HEK293 (cell line): ENCODE data around the gene MRLN.

Experiments
- CTCF ChIA-PET: fragments of 350-600 bp; formaldehyde crosslinking; extraction: SDS; loops from one replicate; lab custom pipeline; 2021; ENCODE audit warnings: antibody characterized with exemption; lab: Yijun Ruan, JAX
- POLR2A ChIA-PET: fragments of 300-600 bp; formaldehyde crosslinking; extraction: SDS; loops from one replicate; lab custom pipeline; 2020; ENCODE audit warnings: antibody characterized with exemption, inconsistent platforms; lab: Yijun Ruan, JAX
- H3K27ac ChIP-seq: fragments of 200-500 bp; sonication (Bioruptor generic); 2 replicates; pipeline ENCODE4 v1.5.1; 2014; ENCODE audit warnings: low read depth, low read length, control low read depth, inconsistent platforms; ENCODE audit errors: extremely low read depth
- H3K36me3 ChIP-seq, 2 experiments: fragments of 200-500 bp in 1 of 2; sonication (Bioruptor generic) in 1 of 2; 1 replicate in 1 of 2; 2 replicates in 1 of 2; pipeline ENCODE4 v1.5.1; 2014 to 2017; ENCODE audit warnings: inconsistent platforms in 2 of 2, low read length in 2 of 2; ENCODE audit not compliant: control insufficient read depth in 2 of 2, insufficient read depth in 1 of 2
- H3K4me1 ChIP-seq: fragments of 200-500 bp; sonication (Bioruptor generic); 2 replicates; pipeline ENCODE4 v1.5.1; 2014; ENCODE audit warnings: mild to moderate bottlenecking, low read length, inconsistent platforms; ENCODE audit not compliant: control insufficient read depth, insufficient read depth
- H3K4me3 ChIP-seq: 2 replicates; pipeline ENCODE4 v1.5.1; 2011; ENCODE audit warnings: low read depth, mild to moderate bottlenecking, control low read depth, low read length, moderate library complexity
- H3K9me3 ChIP-seq: fragments of 200-500 bp; sonication (Bioruptor generic); 2 replicates; pipeline ENCODE4 v1.5.1; 2014; ENCODE audit warnings: low read depth, low read length, inconsistent platforms; ENCODE audit not compliant: control insufficient read depth, insufficient read depth
- BCL11A ChIP-seq: fragments of 450-650 bp; formaldehyde crosslinking; IDR thresholded peaks from 2 replicates; pipeline ENCODE4 v1.5.1; 2016; ENCODE audit warnings: low read depth, missing biosample characterization, missing genetic modification characterization
- GLI2 ChIP-seq: fragments of 450-650 bp; formaldehyde crosslinking; IDR thresholded peaks from 2 replicates; pipeline ENCODE4; 2017; ENCODE audit warnings: missing biosample characterization, missing genetic modification characterization, low read depth, borderline replicate concordance
- HOXC10 ChIP-seq: sonication (generic); formaldehyde crosslinking; IDR thresholded peaks from 2 replicates; pipeline ENCODE4 v1.8.1; 2023; ENCODE audit warnings: mild to moderate bottlenecking, missing genetic modification reagents
- KLF9 ChIP-seq: fragments of 450-650 bp; formaldehyde crosslinking; IDR thresholded peaks from 2 replicates; pipeline ENCODE4 v1.5.1; 2016; ENCODE audit warnings: missing biosample characterization, missing genetic modification characterization, low read depth
- REPIN1 ChIP-seq: fragments of 450-650 bp; formaldehyde crosslinking; IDR thresholded peaks from 2 replicates; pipeline ENCODE4 v1.5.1; 2017; ENCODE audit warnings: missing biosample characterization, missing genetic modification characterization, low read depth
- SP7 ChIP-seq: fragments of 450-650 bp; formaldehyde crosslinking; IDR thresholded peaks from 2 replicates; pipeline ENCODE4 v1.5.1; 2016; ENCODE audit warnings: missing biosample characterization, missing genetic modification characterization
- ZNF16 ChIP-seq: fragments of 450-650 bp; formaldehyde crosslinking; IDR thresholded peaks from 2 replicates; pipeline ENCODE4 v1.5.1; 2016; ENCODE audit warnings: low read depth, missing biosample characterization, missing genetic modification characterization
- ZNF175 ChIP-seq: fragments of 450-650 bp; formaldehyde crosslinking; IDR thresholded peaks from 2 replicates; pipeline ENCODE4 v1.5.1; 2016; ENCODE audit warnings: missing biosample characterization, missing genetic modification characterization
- ZNF202 ChIP-seq: fragments of 450-650 bp; formaldehyde crosslinking; IDR thresholded peaks from 2 replicates; pipeline ENCODE4 v1.5.1; 2016; ENCODE audit warnings: missing biosample characterization, missing genetic modification characterization, borderline replicate concordance
- ZNF211 ChIP-seq: fragments of 450-650 bp; formaldehyde crosslinking; IDR thresholded peaks from 2 replicates; pipeline ENCODE4 v1.5.1; 2016; ENCODE audit warnings: low read depth, missing biosample characterization, missing genetic modification characterization
- ZNF23 ChIP-seq: fragments of 450-650 bp; formaldehyde crosslinking; IDR thresholded peaks from 2 replicates; pipeline ENCODE4 v1.5.1; 2016; ENCODE audit warnings: missing biosample characterization, missing genetic modification characterization, borderline replicate concordance
- ZNF335 ChIP-seq: fragments of 450-650 bp; formaldehyde crosslinking; conservative IDR thresholded peaks from 2 replicates; pipeline ENCODE4 v1.5.1; 2016; ENCODE audit warnings: missing biosample characterization, missing genetic modification characterization
- ZNF48 ChIP-seq: fragments of 450-650 bp; formaldehyde crosslinking; IDR thresholded peaks from 2 replicates; pipeline ENCODE4 v1.5.1; 2016; ENCODE audit warnings: missing biosample characterization, missing genetic modification characterization
- ZNF510 ChIP-seq: fragments of 450-650 bp; formaldehyde crosslinking; IDR thresholded peaks from 2 replicates; pipeline ENCODE4 v1.5.1; 2018; ENCODE audit warnings: mild to moderate bottlenecking, missing genetic modification characterization, missing biosample characterization; ENCODE audit not compliant: insufficient replicate concordance
- ZNF549 ChIP-seq: fragments of 450-650 bp; IDR thresholded peaks from 2 replicates; pipeline ENCODE4 v1.5.1; 2018; ENCODE audit warnings: missing biosample characterization, missing genetic modification characterization, mild to moderate bottlenecking, inconsistent platforms, moderate library complexity
- ZNF558 ChIP-seq: fragments of 450-650 bp; formaldehyde crosslinking; IDR thresholded peaks from 2 replicates; pipeline ENCODE4 v1.5.1; 2016; ENCODE audit warnings: missing biosample characterization, missing genetic modification characterization
- ZNF561 ChIP-seq: fragments of 450-650 bp; IDR thresholded peaks from 2 replicates; pipeline ENCODE4 v1.5.1; 2018; ENCODE audit warnings: missing biosample characterization, missing genetic modification characterization, borderline replicate concordance
- ZNF600 ChIP-seq: fragments of 450-650 bp; formaldehyde crosslinking; IDR thresholded peaks from 2 replicates; pipeline ENCODE4 v1.5.1; 2016; ENCODE audit warnings: missing biosample characterization, missing genetic modification characterization
- ZNF610 ChIP-seq: fragments of 450-650 bp; formaldehyde crosslinking; IDR thresholded peaks from 2 replicates; pipeline ENCODE4 v1.5.1; 2016; ENCODE audit warnings: missing biosample characterization, missing genetic modification characterization, borderline replicate concordance
- ZNF677 ChIP-seq: fragments of 450-650 bp; IDR thresholded peaks from 2 replicates; pipeline ENCODE4 v1.5.0; 2018; ENCODE audit warnings: missing biosample characterization, mild to moderate bottlenecking, missing genetic modification characterization, moderate library complexity
- TF ChIP-seq, protein P1 (sequence below): fragments of 450-650 bp; formaldehyde crosslinking; IDR thresholded peaks from 2 replicates; pipeline ENCODE4 v1.5.1; 2016; ENCODE audit warnings: missing biosample characterization, missing genetic modification characterization, low read depth
- TF ChIP-seq, protein P2 (sequence below): fragments of 450-650 bp; formaldehyde crosslinking; optimal IDR thresholded peaks from 2 replicates; pipeline ENCODE3; 2016; ENCODE audit warnings: missing biosample characterization, mild to moderate bottlenecking, missing genetic modification characterization
- TF ChIP-seq, protein P3 (sequence below): fragments of 450-650 bp; formaldehyde crosslinking; IDR thresholded peaks from 2 replicates; pipeline ENCODE4 v1.5.1; 2016; ENCODE audit warnings: missing biosample characterization, missing genetic modification characterization
- TF ChIP-seq, protein P4 (sequence below): fragments of 450-650 bp; formaldehyde crosslinking; IDR thresholded peaks from 2 replicates; pipeline ENCODE4 v1.5.1; 2016; ENCODE audit warnings: missing biosample characterization, missing genetic modification characterization
- TF ChIP-seq, protein P5 (sequence below): sonication (generic); formaldehyde crosslinking; IDR thresholded peaks from 2 replicates; pipeline ENCODE4 v1.8.1; 2022; ENCODE audit warnings: mild to moderate bottlenecking, moderate library complexity, missing genetic modification reagents
- TF ChIP-seq, protein P6 (sequence below): fragments of 450-650 bp; formaldehyde crosslinking; IDR thresholded peaks from 2 replicates; pipeline ENCODE4 v1.5.1; 2016; ENCODE audit warnings: missing biosample characterization, missing genetic modification characterization

Gene MRLN

DNA sequence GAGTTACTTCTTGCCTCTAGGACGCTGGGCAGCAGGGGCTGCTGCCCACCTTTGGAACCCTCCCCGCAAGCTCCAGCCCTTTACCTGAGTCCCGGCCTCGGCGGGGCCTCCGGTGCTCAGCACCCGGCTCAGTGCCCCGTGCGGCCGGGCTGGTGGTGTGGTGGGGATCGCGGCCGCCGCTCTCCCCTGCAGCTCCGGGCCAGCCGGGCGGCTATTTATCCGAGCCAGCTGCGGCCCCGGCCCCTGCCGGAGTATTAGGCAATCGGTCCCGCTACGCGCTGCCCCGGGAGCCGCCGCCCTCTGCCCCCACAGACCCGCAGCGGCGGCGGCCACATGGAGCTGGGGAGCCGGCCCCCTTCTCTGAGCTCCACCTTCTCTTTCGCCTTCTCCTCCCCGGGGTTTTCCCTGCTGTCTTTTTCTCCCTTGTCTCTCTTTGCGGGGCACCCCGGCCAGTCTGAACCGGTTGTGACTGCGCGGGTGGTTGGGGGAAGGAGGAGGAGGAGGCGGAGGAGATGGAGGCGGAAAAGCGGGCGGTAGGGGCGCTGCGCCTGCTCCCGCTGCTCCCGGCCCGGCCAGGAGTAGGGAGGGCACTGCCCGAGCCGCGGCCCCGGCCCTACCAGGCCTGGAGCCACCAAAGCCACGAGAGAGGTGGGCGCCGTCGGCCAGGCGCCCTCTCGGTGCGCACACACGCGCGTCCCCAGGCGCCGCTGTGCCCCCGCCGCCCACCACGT lies 43.7 kb downstream of the MRLN start, which contains the start of gene SLC16A9 (continued):
- TF ChIP-seq ZNF175 (tag by site-specific recombination) (no peak), ZNF202 (tag by site-specific recombination) (no peak), ZNF48 (tag by site-specific recombination) (no peak), BCL11A (tag by site-specific recombination) (no peak), ZNF561 (tag by site-specific recombination) (peak; percentile 74; the same call in 1 of the 2 replicates), ZNF16 (tag by site-specific recombination) (no peak), ZNF549 (tag by site-specific recombination) (no peak), GLI2 (tag by site-specific recombination) (no peak), HOXC10 (no peak), ZNF510 (tag by site-specific recombination) (no peak), ZNF558 (no peak), ZNF610 (no peak)
- TF ChIP-seq, protein P1, sequence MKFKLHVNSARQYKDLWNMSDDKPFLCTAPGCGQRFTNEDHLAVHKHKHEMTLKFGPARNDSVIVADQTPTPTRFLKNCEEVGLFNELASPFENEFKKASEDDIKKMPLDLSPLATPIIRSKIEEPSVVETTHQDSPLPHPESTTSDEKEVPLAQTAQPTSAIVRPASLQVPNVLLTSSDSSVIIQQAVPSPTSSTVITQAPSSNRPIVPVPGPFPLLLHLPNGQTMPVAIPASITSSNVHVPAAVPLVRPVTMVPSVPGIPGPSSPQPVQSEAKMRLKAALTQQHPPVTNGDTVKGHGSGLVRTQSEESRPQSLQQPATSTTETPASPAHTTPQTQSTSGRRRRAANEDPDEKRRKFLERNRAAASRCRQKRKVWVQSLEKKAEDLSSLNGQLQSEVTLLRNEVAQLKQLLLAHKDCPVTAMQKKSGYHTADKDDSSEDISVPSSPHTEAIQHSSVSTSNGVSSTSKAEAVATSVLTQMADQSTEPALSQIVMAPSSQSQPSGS (tag by site-specific recombination), result no peak
- TF ChIP-seq, protein P2, sequence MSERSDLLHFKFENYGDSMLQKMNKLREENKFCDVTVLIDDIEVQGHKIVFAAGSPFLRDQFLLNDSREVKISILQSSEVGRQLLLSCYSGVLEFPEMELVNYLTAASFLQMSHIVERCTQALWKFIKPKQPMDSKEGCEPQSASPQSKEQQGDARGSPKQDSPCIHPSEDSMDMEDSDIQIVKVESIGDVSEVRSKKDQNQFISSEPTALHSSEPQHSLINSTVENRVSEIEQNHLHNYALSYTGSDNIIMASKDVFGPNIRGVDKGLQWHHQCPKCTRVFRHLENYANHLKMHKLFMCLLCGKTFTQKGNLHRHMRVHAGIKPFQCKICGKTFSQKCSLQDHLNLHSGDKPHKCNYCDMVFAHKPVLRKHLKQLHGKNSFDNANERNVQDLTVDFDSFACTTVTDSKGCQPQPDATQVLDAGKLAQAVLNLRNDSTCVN (tag by site-specific recombination), result peak; percentile 84
- TF ChIP-seq, protein P3, sequence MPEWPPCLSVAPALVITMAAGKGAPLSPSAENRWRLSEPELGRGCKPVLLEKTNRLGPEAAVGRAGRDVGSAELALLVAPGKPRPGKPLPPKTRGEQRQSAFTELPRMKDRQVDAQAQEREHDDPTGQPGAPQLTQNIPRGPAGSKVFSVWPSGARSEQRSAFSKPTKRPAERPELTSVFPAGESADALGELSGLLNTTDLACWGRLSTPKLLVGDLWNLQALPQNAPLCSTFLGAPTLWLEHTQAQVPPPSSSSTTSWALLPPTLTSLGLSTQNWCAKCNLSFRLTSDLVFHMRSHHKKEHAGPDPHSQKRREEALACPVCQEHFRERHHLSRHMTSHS (tag by site-specific recombination), result no peak
- TF ChIP-seq, all 188 proteins: peak for 41

DNA sequence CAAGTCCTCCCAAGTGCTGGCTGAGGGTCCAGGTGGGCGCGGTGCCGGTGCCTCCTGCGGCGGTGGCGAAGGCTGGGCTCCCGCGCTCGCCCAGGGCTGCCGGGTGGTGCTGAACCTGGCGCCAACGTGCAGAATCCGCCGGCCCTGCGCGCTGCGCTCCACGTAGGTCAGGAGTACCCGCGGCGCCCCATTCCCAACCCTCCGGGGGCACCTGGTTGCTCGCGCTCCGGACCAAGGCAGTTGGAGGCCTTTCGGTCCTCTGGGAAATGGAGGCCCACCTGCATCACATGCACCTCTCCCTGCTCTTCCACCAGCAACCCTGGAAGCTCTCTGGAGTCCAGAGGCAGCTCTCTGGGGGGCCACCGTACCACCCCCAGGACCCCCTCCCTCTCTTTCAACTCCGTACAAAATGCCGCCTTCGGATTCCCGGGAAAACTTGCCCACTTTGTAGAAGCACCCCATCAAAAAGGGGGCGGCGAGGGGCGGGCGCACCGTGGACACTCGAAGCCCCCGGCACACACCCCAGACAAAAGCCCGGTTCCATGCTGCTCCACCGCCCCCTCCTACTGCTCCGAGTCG lies 44.4 kb downstream of the MRLN start:
- CTCF ChIA-PET, result interaction anchor here (0.6 to 1.0 kb wide), 4 partner anchors 8 to 359 kb away, joined by 3 to 4 read pairs (median 3); no protein-coding TSS in a partner anchor
- peak overlapping the region; percentile 52 for H3K4me3 ChIP-seq
- TF ChIP-seq KLF9 (no peak), ZNF16 (tag by site-specific recombination) (no peak), ZNF600 (tag by site-specific recombination) (peak; percentile 75), ZNF211 (tag by site-specific recombination) (no peak), ZNF23 (no peak), REPIN1 (tag by site-specific recombination) (no peak), ZNF335 (tag by site-specific recombination) (peak; percentile 82), ZNF677 (tag by site-specific recombination) (no peak), SP7 (tag by site-specific recombination) (no peak)
- TF ChIP-seq, protein P4, sequence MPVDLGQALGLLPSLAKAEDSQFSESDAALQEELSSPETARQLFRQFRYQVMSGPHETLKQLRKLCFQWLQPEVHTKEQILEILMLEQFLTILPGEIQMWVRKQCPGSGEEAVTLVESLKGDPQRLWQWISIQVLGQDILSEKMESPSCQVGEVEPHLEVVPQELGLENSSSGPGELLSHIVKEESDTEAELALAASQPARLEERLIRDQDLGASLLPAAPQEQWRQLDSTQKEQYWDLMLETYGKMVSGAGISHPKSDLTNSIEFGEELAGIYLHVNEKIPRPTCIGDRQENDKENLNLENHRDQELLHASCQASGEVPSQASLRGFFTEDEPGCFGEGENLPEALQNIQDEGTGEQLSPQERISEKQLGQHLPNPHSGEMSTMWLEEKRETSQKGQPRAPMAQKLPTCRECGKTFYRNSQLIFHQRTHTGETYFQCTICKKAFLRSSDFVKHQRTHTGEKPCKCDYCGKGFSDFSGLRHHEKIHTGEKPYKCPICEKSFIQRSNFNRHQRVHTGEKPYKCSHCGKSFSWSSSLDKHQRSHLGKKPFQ (tag by site-specific recombination), result no peak
- TF ChIP-seq, protein P5, sequence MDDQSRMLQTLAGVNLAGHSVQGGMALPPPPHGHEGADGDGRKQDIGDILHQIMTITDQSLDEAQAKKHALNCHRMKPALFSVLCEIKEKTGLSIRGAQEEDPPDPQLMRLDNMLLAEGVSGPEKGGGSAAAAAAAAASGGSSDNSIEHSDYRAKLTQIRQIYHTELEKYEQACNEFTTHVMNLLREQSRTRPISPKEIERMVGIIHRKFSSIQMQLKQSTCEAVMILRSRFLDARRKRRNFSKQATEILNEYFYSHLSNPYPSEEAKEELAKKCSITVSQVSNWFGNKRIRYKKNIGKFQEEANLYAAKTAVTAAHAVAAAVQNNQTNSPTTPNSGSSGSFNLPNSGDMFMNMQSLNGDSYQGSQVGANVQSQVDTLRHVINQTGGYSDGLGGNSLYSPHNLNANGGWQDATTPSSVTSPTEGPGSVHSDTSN, result no peak
- TF ChIP-seq, protein P6, sequence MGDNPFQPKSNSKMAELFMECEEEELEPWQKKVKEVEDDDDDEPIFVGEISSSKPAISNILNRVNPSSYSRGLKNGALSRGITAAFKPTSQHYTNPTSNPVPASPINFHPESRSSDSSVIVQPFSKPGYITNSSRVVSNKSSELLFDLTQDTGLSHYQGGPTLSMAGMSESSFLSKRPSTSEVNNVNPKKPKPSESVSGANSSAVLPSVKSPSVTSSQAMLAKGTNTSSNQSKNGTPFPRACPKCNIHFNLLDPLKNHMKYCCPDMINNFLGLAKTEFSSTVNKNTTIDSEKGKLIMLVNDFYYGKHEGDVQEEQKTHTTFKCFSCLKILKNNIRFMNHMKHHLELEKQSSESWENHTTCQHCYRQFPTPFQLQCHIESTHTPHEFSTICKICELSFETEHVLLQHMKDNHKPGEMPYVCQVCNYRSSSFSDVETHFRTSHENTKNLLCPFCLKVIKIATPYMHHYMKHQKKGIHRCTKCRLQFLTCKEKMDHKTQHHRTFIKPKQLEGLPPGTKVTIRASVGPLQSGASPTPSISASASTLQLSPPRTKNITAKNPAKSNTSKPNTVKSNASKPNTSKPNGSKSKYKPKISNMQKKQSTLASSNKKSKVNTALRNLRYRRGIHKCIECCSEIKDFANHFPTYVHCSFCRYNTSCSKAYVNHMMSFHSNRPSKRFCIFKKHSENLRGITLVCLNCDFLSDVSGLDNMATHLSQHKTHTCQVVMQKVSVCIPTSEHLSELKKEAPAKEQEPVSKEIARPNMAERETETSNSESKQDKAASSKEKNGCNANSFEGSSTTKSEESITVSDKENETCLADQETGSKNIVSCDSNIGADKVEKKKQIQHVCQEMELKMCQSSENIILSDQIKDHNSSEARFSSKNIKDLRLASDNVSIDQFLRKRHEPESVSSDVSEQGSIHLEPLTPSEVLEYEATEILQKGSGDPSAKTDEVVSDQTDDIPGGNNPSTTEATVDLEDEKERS (tag by site-specific recombination), result no peak

More for the DNA sequence above, 44.4 kb downstream of the MRLN start:
- POLR2A ChIA-PET, result interaction anchor here (1.2 to 1.9 kb wide), 2 partner anchors 9 to 199 kb away, joined by 4 to 7 read pairs; no protein-coding TSS in a partner anchor
- Histone ChIP-seq H3K9me3 (no peaks in the 10 kb centered on the region), H3K36me3 (no peaks in the 10 kb centered on the region), H3K4me1 (no peaks in the 10 kb centered on the region), H3K27ac (peak overlapping the region; percentile 73; the same call in 1 of the 2 replicates)
